Measurements from ENCODE around the gene CNTNAP2. TPM values are rescaled to one million over a fixed set of nuclear protein-coding genes. Genes with fewer than 3 reads are reported as not detected.

Gene CNTNAP2
- total RNA-seq, 1 experiment from 2014 or later = 60.0 TPM

DNA sequence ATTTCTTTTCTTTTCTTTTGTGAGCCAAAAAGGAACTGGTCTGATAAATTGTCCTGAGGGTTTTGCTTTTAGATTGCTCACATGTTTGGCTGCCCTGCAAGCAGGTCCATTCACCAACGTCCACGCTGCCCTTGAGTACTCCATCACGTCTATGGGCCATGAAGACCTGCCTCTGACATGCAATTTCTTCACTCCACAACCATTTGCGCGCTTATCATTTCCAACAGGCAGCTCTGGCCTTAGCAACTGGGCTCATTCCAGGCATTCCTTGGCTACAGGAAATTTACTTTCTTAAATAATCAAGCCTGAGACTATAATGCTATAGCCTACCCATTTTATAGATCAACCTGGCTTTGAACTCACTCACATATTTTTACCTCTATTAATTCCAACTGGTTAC lies 2065.7 kb downstream of the CNTNAP2 start:
- no peak overlapping the region for H3K4me3 ChIP-seq (ENCODE audit: low read depth, low read length, poor library complexity, severe bottlenecking)
- H3K27me3 ChIP-seq (replicated peaks; ENCODE audit: insufficient read depth, low read depth, low read length, poor library complexity) = no peaks in the 10 kb centered on the region
- CTCF ChIA-PET = no interaction called here
- no peak for TF ChIP-seq EZH2 (IDR thresholded peaks at IDR 0.05; ENCODE audit: borderline replicate concordance, low read depth, low read length, poor library complexity, severe bottlenecking)
- TF ChIP-seq, protein P1, sequence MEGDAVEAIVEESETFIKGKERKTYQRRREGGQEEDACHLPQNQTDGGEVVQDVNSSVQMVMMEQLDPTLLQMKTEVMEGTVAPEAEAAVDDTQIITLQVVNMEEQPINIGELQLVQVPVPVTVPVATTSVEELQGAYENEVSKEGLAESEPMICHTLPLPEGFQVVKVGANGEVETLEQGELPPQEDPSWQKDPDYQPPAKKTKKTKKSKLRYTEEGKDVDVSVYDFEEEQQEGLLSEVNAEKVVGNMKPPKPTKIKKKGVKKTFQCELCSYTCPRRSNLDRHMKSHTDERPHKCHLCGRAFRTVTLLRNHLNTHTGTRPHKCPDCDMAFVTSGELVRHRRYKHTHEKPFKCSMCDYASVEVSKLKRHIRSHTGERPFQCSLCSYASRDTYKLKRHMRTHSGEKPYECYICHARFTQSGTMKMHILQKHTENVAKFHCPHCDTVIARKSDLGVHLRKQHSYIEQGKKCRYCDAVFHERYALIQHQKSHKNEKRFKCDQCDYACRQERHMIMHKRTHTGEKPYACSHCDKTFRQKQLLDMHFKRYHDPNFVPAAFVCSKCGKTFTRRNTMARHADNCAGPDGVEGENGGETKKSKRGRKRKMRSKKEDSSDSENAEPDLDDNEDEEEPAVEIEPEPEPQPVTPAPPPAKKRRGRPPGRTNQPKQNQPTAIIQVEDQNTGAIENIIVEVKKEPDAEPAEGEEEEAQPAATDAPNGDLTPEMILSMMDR (conservative IDR thresholded peaks at IDR 0.05; ENCODE audit: low read depth, low read length) = no peak
- POLR2A ChIA-PET (ENCODE audit: low non-redundant PET) = no interaction called here
- intact Hi-C loops (cut with micrococcal nuclease; ENCODE audit: unreplicated experiment) = no loop called here
- BruUV-seq (replicated peaks) = no TSS peak
- no peaks in the 10 kb centered on the region for H3K36me3 ChIP-seq (ENCODE audit: insufficient read depth, low read length, poor library complexity, severe bottlenecking)
- no peak for DNase-seq (ENCODE audit: low spot score)
- no peaks in the 10 kb centered on the region for H3K4me1 ChIP-seq (ENCODE audit: insufficient read depth, low read length, poor library complexity, severe bottlenecking)
- H3K9me3 ChIP-seq (ENCODE audit: low read depth, low read length, poor library complexity, severe bottlenecking) = no peaks in the 10 kb centered on the region
- no peak overlapping the region for H3K27ac ChIP-seq (ENCODE audit: low read depth, low read length, poor library complexity, severe bottlenecking)

DNA sequence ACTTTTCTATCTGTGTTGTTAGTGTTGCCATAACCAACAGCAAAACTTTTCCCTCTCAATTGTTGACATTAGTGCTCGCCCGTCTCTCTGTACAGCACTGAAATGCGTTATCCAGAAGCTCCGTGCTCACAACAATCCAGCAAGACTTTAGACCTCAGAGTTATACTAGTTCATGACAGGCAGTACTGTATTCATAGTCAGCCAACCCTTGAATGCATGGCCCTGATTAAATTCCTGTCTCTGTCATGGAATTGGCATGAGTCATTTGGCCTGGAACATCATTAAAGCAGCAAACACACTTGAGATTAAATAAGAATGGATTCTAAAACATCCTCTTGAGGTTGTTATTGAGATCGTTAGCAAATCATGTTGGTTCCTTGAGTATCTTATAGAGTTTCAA lies 2068.4 kb downstream of the CNTNAP2 start:
- Histone ChIP-seq H3K9me3 (ENCODE audit: low read depth, low read length, poor library complexity, severe bottlenecking) (no peaks in the 10 kb centered on the region), H3K27ac (ENCODE audit: low read depth, low read length, poor library complexity, severe bottlenecking) (no peak overlapping the region), H3K36me3 (ENCODE audit: insufficient read depth, low read length, poor library complexity, severe bottlenecking) (no peaks in the 10 kb centered on the region), H3K27me3 (replicated peaks; ENCODE audit: insufficient read depth, low read depth, low read length, poor library complexity) (no peaks in the 10 kb centered on the region), H3K4me3 (ENCODE audit: low read depth, low read length, poor library complexity, severe bottlenecking) (no peak overlapping the region), H3K4me1 (ENCODE audit: insufficient read depth, low read length, poor library complexity, severe bottlenecking) (no peaks in the 10 kb centered on the region)
- intact Hi-C loops (cut with micrococcal nuclease; ENCODE audit: unreplicated experiment) = no loop called here
- TF ChIP-seq EZH2 (IDR thresholded peaks at IDR 0.05; ENCODE audit: borderline replicate concordance, low read depth, low read length, poor library complexity, severe bottlenecking) = no peak
- TF ChIP-seq, protein P1 (conservative IDR thresholded peaks at IDR 0.05; ENCODE audit: low read depth, low read length) = no peak
- ChIA-PET CTCF (no interaction called here), POLR2A (ENCODE audit: low non-redundant PET) (no interaction called here)
- peak; percentile 4 for DNase-seq (ENCODE audit: low spot score)
- no TSS peak for BruUV-seq (replicated peaks)

DNA sequence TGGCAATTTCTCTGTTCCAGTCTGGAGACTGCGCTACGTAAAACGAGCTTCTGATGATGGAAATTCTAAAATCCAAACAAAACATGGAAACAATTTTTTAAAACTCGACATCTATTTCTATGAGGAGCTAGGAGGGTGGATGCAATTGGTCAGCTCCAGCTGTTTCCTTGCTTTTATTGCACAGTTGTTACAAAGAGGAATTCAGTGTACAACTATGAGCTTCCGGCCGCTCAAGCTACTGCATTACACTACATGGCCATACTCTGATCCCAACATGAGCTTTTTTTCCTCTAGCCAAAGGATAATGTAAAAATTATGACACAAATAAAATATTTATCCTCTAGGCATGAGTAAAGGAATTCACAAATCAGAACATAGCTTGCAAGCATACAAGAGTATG lies 2070.9 kb downstream of the CNTNAP2 start:
- Histone ChIP-seq H3K27me3 (replicated peaks; ENCODE audit: insufficient read depth, low read depth, low read length, poor library complexity) (no peaks in the 10 kb centered on the region), H3K9me3 (ENCODE audit: low read depth, low read length, poor library complexity, severe bottlenecking) (no peaks in the 10 kb centered on the region), H3K4me1 (ENCODE audit: insufficient read depth, low read length, poor library complexity, severe bottlenecking) (no peaks in the 10 kb centered on the region), H3K4me3 (ENCODE audit: low read depth, low read length, poor library complexity, severe bottlenecking) (no peak overlapping the region), H3K27ac (ENCODE audit: low read depth, low read length, poor library complexity, severe bottlenecking) (no peak overlapping the region), H3K36me3 (ENCODE audit: insufficient read depth, low read length, poor library complexity, severe bottlenecking) (no peaks in the 10 kb centered on the region)
- no TSS peak for BruUV-seq (replicated peaks)
- POLR2A ChIA-PET (ENCODE audit: low non-redundant PET) = no interaction called here
- intact Hi-C loops (cut with micrococcal nuclease; ENCODE audit: unreplicated experiment) = no loop called here
- TF ChIP-seq, protein P1 (conservative IDR thresholded peaks at IDR 0.05; ENCODE audit: low read depth, low read length) = no peak
- no peak for TF ChIP-seq EZH2 (IDR thresholded peaks at IDR 0.05; ENCODE audit: borderline replicate concordance, low read depth, low read length, poor library complexity, severe bottlenecking)
- CTCF ChIA-PET = no interaction called here
- no peak for DNase-seq (ENCODE audit: low spot score)
